HG03457 (cell line): Measurements from ENCODE around the gene PIP5K1B.
"Not testable (repeated sequence)": the region's sequence is repeated elsewhere in the genome, so short reads cannot be mapped to it uniquely, and the experiment has no call there.

Source experiments
- ATAC-seq: cut with Tn5 transposase; IDR thresholded peaks from one replicate; pipeline ENCODE4 v1.9.1; 2021; ENCODE audit warnings: moderate number of reproducible peaks; ENCODE audit not compliant: unreplicated experiment

The PIP5K1B gene

DNA sequence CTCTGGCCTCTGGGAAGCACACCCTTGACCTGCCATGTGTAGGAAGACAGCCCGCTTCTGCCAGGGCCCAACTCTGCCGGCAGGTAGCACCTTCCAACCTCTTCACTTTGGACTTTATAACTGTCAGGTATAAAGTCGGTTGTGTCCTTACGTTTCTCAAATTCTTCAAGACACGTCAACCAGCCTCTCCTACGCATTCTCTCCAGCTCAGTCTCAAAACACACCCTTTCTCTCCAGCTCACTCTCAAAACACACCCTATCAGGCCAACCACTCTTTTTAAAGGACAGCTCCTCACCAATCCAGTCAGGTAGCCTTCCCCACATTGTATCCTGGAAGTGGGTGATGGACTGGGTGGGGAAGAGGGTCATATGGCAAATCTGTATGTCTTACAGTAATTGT, 344.1 kb downstream of the PIP5K1B start:
- ATAC-seq = no peak

DNA sequence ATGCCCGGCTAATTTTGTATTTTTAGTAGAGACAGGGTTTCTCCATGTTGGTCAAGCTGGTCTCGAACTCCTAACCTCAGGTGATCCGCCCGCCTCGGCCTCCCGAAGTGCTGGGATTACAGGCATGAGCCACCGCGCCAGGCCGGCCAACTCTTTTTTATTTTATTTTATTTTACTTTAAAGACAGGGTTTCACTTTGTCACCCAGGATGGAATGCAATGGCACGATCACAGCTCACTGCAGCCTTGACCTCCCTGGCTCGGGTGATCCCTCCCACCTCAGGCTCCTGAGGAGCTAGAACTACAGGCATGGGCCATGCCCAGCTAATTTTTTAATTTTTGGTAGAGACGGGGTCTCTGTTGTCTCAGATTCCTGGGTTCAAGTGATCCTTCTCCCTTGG, 345.9 kb downstream of the PIP5K1B start:
- not testable (repeated sequence) for ATAC-seq

DNA sequence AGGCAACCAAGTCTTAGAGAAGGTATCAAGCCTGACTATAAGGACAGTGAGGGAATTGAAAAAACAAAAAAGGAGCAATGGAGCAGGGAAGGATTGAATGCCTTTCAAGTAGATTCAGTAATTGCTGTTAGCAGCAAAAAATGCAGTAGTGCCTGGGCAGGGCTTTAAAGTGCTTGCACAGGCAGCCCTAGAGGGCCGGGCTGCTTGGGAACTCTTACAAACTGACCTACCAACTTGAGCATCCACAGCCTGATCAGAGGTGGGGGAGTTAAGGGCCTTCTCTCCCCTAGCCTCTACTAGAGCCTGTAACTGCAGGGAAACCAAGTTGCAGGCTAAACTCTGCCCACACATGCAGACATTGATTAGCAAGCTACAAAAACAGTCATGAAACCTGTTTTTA, 349.9 kb downstream of the PIP5K1B start:
- no peak for ATAC-seq

DNA sequence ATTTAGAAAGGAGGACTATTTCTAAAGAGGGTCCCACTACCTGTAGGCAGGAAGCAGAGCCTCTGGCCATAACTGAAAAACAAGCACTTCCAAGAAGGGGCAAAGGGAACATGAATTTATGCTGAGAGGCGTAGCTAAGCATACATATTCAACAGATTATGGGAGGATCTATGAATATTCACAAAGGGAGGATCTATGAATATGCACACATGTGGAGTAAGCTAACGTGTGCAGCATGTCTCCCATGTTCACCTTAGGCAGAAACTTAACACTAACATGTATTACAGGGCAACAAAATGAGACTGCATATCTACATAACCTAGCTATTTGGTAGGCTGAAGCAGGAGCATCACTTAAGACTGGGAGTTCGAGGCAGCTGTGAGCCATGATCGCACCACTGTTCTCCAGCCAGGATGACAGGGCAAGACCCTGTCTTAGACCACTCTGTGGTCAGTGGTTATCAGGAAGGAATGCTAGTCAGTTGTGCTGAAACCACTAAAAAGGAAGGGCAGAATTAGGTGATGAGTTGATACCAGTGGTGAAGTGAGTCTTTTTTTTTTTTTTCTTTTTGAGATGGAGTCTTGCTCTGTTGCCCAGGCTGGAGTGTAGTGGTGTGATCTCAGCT, 351.3 kb downstream of the PIP5K1B start:
- ATAC-seq = no peak

DNA sequence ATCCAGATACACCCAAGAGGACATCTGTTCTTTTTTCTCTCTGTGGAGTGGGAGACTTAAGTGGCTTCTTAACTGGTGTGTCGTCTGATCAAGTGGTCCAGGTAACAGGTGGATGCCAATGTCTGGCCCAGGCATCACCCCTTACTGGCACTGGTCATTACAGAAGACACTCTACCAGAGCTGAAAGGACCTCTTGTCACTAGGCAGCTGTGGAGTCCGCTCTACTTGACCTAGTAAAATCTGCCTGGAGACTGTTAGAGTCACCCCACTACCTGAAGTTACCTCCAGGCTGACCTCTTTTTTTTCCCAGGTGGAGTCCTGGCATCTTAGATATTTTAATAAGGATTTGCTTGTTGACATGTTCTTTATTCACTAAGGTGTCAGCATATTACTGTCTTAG, 353.1 kb downstream of the PIP5K1B start:
- no peak for ATAC-seq
